Stimulated activated CD4-positive, alpha-beta T cell treated with anti-CD3 and anti-CD28 coated beads, Interleukin-2, amount 100 ng/mL, for 24 hours (primary cell): Measurements from ENCODE around the gene FAM83F.
"Not testable (repeated sequence)": the region's sequence is repeated elsewhere in the genome, so short reads cannot be mapped to it uniquely, and the experiment has no call there.

Experiments
- DNase-seq, 2 donors: peaks; one replicate each; pipeline ENCODE4 v3.0.0-alpha.2; 2020

Gene FAM83F

GRCh38 chr22:40019100-40019499 is 24.3 kb downstream of the FAM83F start:
- no peak for DNase-seq

- no peak for DNase-seq
Observed at GRCh38 chr22:40020956-40021355, 26.2 kb downstream of the FAM83F start.

- DNase-seq: no peak
Observed at GRCh38 chr22:40021401-40022000, 26.7 kb downstream of the FAM83F start.

- DNase-seq: no peak
Observed at GRCh38 chr22:40022536-40023240, 27.9 kb downstream of the FAM83F start.

GRCh38 chr22:40023341-40023841 is 28.6 kb downstream of the FAM83F start:
- no peak for DNase-seq

- peak; percentile 73 to 74 for DNase-seq
Observed at GRCh38 chr22:40024201-40025061, 29.7 kb downstream of the FAM83F start.

- not testable (repeated sequence) for DNase-seq
Observed at GRCh38 chr22:40025062-40025379, 30.3 kb downstream of the FAM83F start.

- no peak for DNase-seq
Observed at GRCh38 chr22:40025856-40026255, 31.1 kb downstream of the FAM83F start.

- no peak for DNase-seq
Observed at GRCh38 chr22:40026641-40027040, 31.9 kb downstream of the FAM83F start.

GRCh38 chr22:40027191-40028097 is 32.7 kb downstream of the FAM83F start:
- DNase-seq: no peak

- DNase-seq: no peak
Observed at GRCh38 chr22:40028098-40028425, 33.3 kb downstream of the FAM83F start.

- DNase-seq: no peak
Observed at GRCh38 chr22:40029189-40029890, 34.6 kb downstream of the FAM83F start.

- DNase-seq: no peak
Observed at GRCh38 chr22:40030026-40030757, 35.4 kb downstream of the FAM83F start.

GRCh38 chr22:40030758-40031095 is 36.0 kb downstream of the FAM83F start:
- DNase-seq: no peak

GRCh38 chr22:40031766-40032470 is 37.2 kb downstream of the FAM83F start:
- no peak for DNase-seq

- DNase-seq: no peak
Observed at GRCh38 chr22:40033586-40034380, 39.0 kb downstream of the FAM83F start.

GRCh38 chr22:40035351-40035750 is 40.6 kb downstream of the FAM83F start:
- no peak for DNase-seq

GRCh38 chr22:40036126-40036525 is 41.4 kb downstream of the FAM83F start:
- no peak for DNase-seq

GRCh38 chr22:40036591-40037225 is 42.0 kb downstream of the FAM83F start:
- peak; percentile 59 to 65 for DNase-seq
